GM12865 (cell line): ENCODE data around the gene DCXR.

ENCODE experiments used
- DNase-seq: peaks from one replicate; pipeline ENCODE4 v3.0.0; 2010; ENCODE audit warnings: low read depth
- H3K4me3 ChIP-seq: 2 replicates; pipeline ENCODE4 v1.5.1; 2011; ENCODE audit warnings: mild to moderate bottlenecking, low read depth, low read length, control low read depth
- CTCF ChIP-seq: IDR thresholded peaks from 2 replicates; pipeline ENCODE4 v1.5.1; 2011; ENCODE audit warnings: low read length, control low read depth, low read depth, inconsistent platforms; ENCODE audit not compliant: insufficient read depth; ENCODE audit errors: missing control alignments

The DCXR gene

GRCh38 chr17:82078433-82078832 lies 40.9 kb upstream of the DCXR start:
- TF ChIP-seq CTCF: no peak
- no peak overlapping the region for H3K4me3 ChIP-seq
- DNase-seq: no peak

GRCh38 chr17:82077617-82078358 lies 40.3 kb upstream of the DCXR start:
- DNase-seq: no peak
- no peak for TF ChIP-seq CTCF
- no peak overlapping the region for H3K4me3 ChIP-seq

GRCh38 chr17:82076785-82077591 lies 39.5 kb upstream of the DCXR start:
- no peak overlapping the region for H3K4me3 ChIP-seq
- DNase-seq: no peak
- TF ChIP-seq CTCF: no peak

- TF ChIP-seq CTCF: no peak
- H3K4me3 ChIP-seq: no peak overlapping the region
- no peak for DNase-seq
Measured at GRCh38 chr17:82076018-82076784, 38.7 kb upstream of the DCXR start.

GRCh38 chr17:82073446-82073845 lies 35.9 kb upstream of the DCXR start:
- TF ChIP-seq CTCF: no peak
- H3K4me3 ChIP-seq: no peak overlapping the region
- DNase-seq: no peak

- no peak for DNase-seq
- no peak overlapping the region for H3K4me3 ChIP-seq
- TF ChIP-seq CTCF: no peak
Measured at GRCh38 chr17:82072827-82073226, 35.3 kb upstream of the DCXR start.
